Stimulated activated CD8-positive, alpha-beta memory T cell treated with anti-CD3 and anti-CD28 coated beads, Interleukin-4, amount 100 ng/mL, for 4 hours (primary cell): ENCODE data around the gene ERBB2.
A peak's percentile ranks its signal among the peaks of the same experiment; 100 is the strongest.
"Not testable (repeated sequence)": the region's sequence is repeated elsewhere in the genome, so short reads cannot be mapped to it uniquely, and the experiment has no call there.

Source experiments
- DNase-seq, 2 donors: peaks; one replicate each; pipeline ENCODE4 v3.0.0-alpha.2; 2020; ENCODE audit warnings: low read depth in 2 of 2, low spot score in 1 of 2

Gene ERBB2

GRCh38 chr17:39742856-39743436 lies 43.1 kb downstream of the ERBB2 start:
- no peak for DNase-seq

GRCh38 chr17:39744075-39744835 lies 44.4 kb downstream of the ERBB2 start:
- DNase-seq: no peak

GRCh38 chr17:39744836-39745215 lies 45.0 kb downstream of the ERBB2 start:
- no peak for DNase-seq

GRCh38 chr17:39745335-39746144 lies 45.7 kb downstream of the ERBB2 start:
- no peak for DNase-seq

- no peak for DNase-seq
Measured at GRCh38 chr17:39746145-39746461, 46.2 kb downstream of the ERBB2 start.

- no peak for DNase-seq
Measured at GRCh38 chr17:39747745-39748144, 47.9 kb downstream of the ERBB2 start.

GRCh38 chr17:39748444-39749034 lies 48.7 kb downstream of the ERBB2 start:
- DNase-seq: not testable (repeated sequence)

- DNase-seq: no peak
Measured at GRCh38 chr17:39750131-39751015, 50.5 kb downstream of the ERBB2 start.

GRCh38 chr17:39751016-39751543 lies 51.2 kb downstream of the ERBB2 start:
- DNase-seq: no peak

GRCh38 chr17:39751637-39752036 lies 51.8 kb downstream of the ERBB2 start:
- no peak for DNase-seq

GRCh38 chr17:39752241-39752881 lies 52.5 kb downstream of the ERBB2 start:
- DNase-seq: no peak

- no peak for DNase-seq
Measured at GRCh38 chr17:39753514-39754160, 53.8 kb downstream of the ERBB2 start.

- peak; percentile 79 to 93 for DNase-seq
Measured at GRCh38 chr17:39754161-39754957, 54.5 kb downstream of the ERBB2 start.

GRCh38 chr17:39754958-39755553 lies 55.2 kb downstream of the ERBB2 start:
- DNase-seq: no peak

- peak in 1 of 2 donors; percentile 46 for DNase-seq
Measured at GRCh38 chr17:39755554-39756379, 55.9 kb downstream of the ERBB2 start.

GRCh38 chr17:39756380-39757079 lies 56.7 kb downstream of the ERBB2 start:
- no peak for DNase-seq

- no peak for DNase-seq
Measured at GRCh38 chr17:39757176-39757662, 57.4 kb downstream of the ERBB2 start.
